LoVo (cell line): ENCODE measurements around the gene TSPEAR.

Experiments
- DNase-seq: peaks from one replicate; pipeline ENCODE4 v3.0.0-alpha.2; 2016; ENCODE audit warnings: low spot score

Gene TSPEAR

GRCh38 chr21:44547656-44548331 is 163.6 kb downstream of the TSPEAR start:
- no peak for DNase-seq

- DNase-seq, result no peak
Observed at GRCh38 chr21:44544566-44544965, 166.8 kb downstream of the TSPEAR start.

- no peak for DNase-seq
Observed at GRCh38 chr21:44542716-44543115, 168.7 kb downstream of the TSPEAR start.

GRCh38 chr21:44540741-44541288 is 170.6 kb downstream of the TSPEAR start:
- no peak for DNase-seq

GRCh38 chr21:44539991-44540666 is 171.2 kb downstream of the TSPEAR start, which contains the start of gene KRTAP10-1:
KRTAP10-1 (minus strand) TSS chr21:44540195; CDS start chr21:44540150, 45 bp downstream.
- no peak for DNase-seq

GRCh38 chr21:44539046-44539445 is 172.3 kb downstream of the TSPEAR start:
- no peak for DNase-seq

GRCh38 chr21:44537930-44538911 is 173.2 kb downstream of the TSPEAR start:
- no peak for DNase-seq

- DNase-seq, result no peak
Observed at GRCh38 chr21:44535963-44536362, 175.4 kb downstream of the TSPEAR start.

GRCh38 chr21:44534688-44535087 is 176.7 kb downstream of the TSPEAR start:
- DNase-seq, result no peak

- DNase-seq, result no peak
Observed at GRCh38 chr21:44533891-44534627, 177.3 kb downstream of the TSPEAR start.

- DNase-seq, result no peak
Observed at GRCh38 chr21:44533121-44533890, 178.1 kb downstream of the TSPEAR start.

GRCh38 chr21:44532712-44533111 is 178.7 kb downstream of the TSPEAR start:
- no peak for DNase-seq

GRCh38 chr21:44531606-44532564 is 179.5 kb downstream of the TSPEAR start:
- no peak for DNase-seq

- DNase-seq, result no peak
Observed at GRCh38 chr21:44530903-44531605, 180.3 kb downstream of the TSPEAR start.

GRCh38 chr21:44530221-44530902 is 181.0 kb downstream of the TSPEAR start:
- DNase-seq, result no peak

- no peak for DNase-seq
Observed at GRCh38 chr21:44529503-44530125, 181.8 kb downstream of the TSPEAR start.

- no peak for DNase-seq
Observed at GRCh38 chr21:44529011-44529421, 182.4 kb downstream of the TSPEAR start.

- no peak for DNase-seq
Observed at GRCh38 chr21:44528634-44528995, 182.8 kb downstream of the TSPEAR start.
